ENCODE data around the gene TRMT112. TPM values are rescaled to one million over a fixed set of nuclear protein-coding genes. Genes with fewer than 3 reads are reported as not detected.

The TRMT112 gene
- total RNA-seq, 3 donors from 2014 or later, result 48.5 to 122 (median 63.5) TPM

DNA sequence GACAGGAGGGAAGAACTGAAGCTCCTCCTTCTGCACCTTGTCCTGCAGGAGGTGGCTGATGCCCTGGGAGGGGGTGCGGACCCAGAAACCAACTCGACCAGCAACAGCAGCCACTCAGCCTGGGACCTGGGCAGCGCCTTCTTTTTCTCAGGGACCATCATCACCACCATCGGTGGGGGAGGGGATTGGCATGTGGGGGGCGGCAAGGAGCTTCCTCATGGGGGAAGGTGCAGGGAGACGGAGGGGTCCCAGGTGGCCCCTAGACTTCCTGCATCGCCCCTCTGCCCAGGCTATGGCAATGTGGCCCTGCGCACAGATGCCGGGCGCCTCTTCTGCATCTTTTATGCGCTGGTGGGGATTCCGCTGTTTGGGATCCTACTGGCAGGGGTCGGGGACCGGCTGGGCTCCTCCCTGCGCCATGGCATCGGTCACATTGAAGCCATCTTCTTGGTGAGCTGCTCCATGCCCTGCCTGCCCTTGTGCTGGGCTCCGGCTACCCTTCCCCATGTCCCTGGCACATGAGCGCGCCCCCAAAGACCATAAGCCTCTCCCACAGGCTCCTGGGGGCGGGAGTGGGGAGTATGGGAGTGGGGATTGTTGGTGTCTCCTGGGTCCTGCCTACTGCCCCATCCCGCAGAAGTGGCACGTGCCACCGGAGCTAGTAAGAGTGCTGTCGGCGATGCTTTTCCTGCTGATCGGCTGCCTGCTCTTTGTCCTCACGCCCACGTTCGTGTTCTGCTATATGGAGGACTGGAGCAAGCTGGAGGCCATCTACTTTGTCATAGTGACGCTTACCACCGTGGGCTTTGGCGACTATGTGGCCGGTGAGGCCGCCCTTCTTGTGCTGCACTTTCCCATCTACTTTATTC, 20.3 kb downstream of the TRMT112 start:
- intact Hi-C loops (cut with DNase I, micrococcal nuclease), result no loop called here
- no peaks in the 10 kb centered on the region for H3K36me3 ChIP-seq (ENCODE audit: low read depth)
- ATAC-seq (no peak), DNase-seq (no peak)
- peaks cover 27% of the 10 kb centered on the region for H3K4me1 ChIP-seq (ENCODE audit: low read depth)
- H3K9me3 ChIP-seq, result no peaks in the 10 kb centered on the region
- TF ChIP-seq, protein P1, sequence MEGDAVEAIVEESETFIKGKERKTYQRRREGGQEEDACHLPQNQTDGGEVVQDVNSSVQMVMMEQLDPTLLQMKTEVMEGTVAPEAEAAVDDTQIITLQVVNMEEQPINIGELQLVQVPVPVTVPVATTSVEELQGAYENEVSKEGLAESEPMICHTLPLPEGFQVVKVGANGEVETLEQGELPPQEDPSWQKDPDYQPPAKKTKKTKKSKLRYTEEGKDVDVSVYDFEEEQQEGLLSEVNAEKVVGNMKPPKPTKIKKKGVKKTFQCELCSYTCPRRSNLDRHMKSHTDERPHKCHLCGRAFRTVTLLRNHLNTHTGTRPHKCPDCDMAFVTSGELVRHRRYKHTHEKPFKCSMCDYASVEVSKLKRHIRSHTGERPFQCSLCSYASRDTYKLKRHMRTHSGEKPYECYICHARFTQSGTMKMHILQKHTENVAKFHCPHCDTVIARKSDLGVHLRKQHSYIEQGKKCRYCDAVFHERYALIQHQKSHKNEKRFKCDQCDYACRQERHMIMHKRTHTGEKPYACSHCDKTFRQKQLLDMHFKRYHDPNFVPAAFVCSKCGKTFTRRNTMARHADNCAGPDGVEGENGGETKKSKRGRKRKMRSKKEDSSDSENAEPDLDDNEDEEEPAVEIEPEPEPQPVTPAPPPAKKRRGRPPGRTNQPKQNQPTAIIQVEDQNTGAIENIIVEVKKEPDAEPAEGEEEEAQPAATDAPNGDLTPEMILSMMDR (IDR thresholded peaks at IDR 0.05), result no peak
- no peak overlapping the region for H3K4me3 ChIP-seq

- H3K4me3 ChIP-seq, result no peak overlapping the region
- TF ChIP-seq, protein P1 (IDR thresholded peaks at IDR 0.05), result no peak
- H3K4me1 ChIP-seq (ENCODE audit: low read depth), result peaks cover 35% of the 10 kb centered on the region
- DNase-seq, result no peak
- H3K9me3 ChIP-seq, result no peaks in the 10 kb centered on the region
- intact Hi-C loops (cut with DNase I, micrococcal nuclease), result no loop called here
- H3K36me3 ChIP-seq (ENCODE audit: low read depth), result no peaks in the 10 kb centered on the region
- no peak for ATAC-seq
Observed at GRCh38 chr11:64296236-64296635, 21.1 kb downstream of the TRMT112 start.

DNA sequence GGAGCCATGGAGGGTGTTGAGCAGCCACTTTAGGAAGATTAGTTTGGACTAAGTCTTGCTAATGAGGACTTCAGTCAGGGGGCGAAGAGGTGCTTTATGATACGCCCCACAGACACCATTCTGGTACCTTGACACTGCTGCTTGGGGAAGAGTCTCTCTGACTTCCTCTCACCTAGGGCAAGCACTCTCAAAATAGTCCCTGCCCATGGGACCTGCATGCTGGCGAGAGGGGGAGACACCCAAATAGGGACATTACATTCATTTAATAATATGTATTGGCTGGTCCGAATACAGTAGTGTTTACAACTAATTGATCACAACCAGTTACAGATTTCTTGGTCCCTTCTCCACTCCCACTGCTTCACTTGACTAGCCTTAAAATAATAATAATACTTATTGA, 21.6 kb downstream of the TRMT112 start:
- peaks cover 31% of the 10 kb centered on the region for H3K4me1 ChIP-seq (ENCODE audit: low read depth)
- no peak overlapping the region for H3K4me3 ChIP-seq
- no peaks in the 10 kb centered on the region for H3K36me3 ChIP-seq (ENCODE audit: low read depth)
- no peaks in the 10 kb centered on the region for H3K9me3 ChIP-seq
- intact Hi-C loops (cut with DNase I, micrococcal nuclease), result no loop called here
- ATAC-seq (no peak), DNase-seq (no peak)
- TF ChIP-seq, protein P1 (IDR thresholded peaks at IDR 0.05), result no peak

GRCh38 chr11:64294774-64295173, 22.6 kb downstream of the TRMT112 start:
- Histone ChIP-seq H3K4me3 (no peak overlapping the region), H3K9me3 (no peaks in the 10 kb centered on the region), H3K36me3 (ENCODE audit: low read depth) (no peaks in the 10 kb centered on the region), H3K4me1 (ENCODE audit: low read depth) (peaks cover 21% of the 10 kb centered on the region)
- no peak for DNase-seq
- ATAC-seq, result no peak
- intact Hi-C loops (cut with DNase I, micrococcal nuclease), result no loop called here
- TF ChIP-seq, protein P1 (IDR thresholded peaks at IDR 0.05), result no peak

GRCh38 chr11:64292460-64293254, 24.7 kb downstream of the TRMT112 start:
- peaks cover 13% of the 10 kb centered on the region for H3K4me1 ChIP-seq (ENCODE audit: low read depth)
- H3K4me3 ChIP-seq, result no peak overlapping the region
- DNase-seq (no peak), ATAC-seq (peak; percentile 18)
- intact Hi-C loops (cut with DNase I, micrococcal nuclease), result no loop called here
- TF ChIP-seq, protein P1 (IDR thresholded peaks at IDR 0.05), result no peak
- H3K36me3 ChIP-seq (ENCODE audit: low read depth), result no peaks in the 10 kb centered on the region
- H3K9me3 ChIP-seq, result no peaks in the 10 kb centered on the region

Data from mucosa of descending colon (tissue), 3 donors.